Measurements from ENCODE around the gene EDN1. TPM values are rescaled to one million over a fixed set of nuclear protein-coding genes. Genes with fewer than 3 reads are reported as not detected.

The EDN1 gene
- total and polyA plus RNA-seq, 10 of the 15 experiments (the other 5 are each of a cell fraction or from before 2014, with no cell fraction given), result 2.0 to 6.6 (median 3.1) TPM

- H3K27me3 ChIP-seq (replicated peaks in 1 of 2; ENCODE audit: control insufficient read depth in 2 of 2, insufficient read depth in 2 of 2, low read length in 1 of 2), result no peaks in the 10 kb centered on the region
- FAIRE-seq (no peak), ATAC-seq (no peak), DNase-seq (ENCODE audit: low read depth, low spot score) (no peak)
- ChIA-PET CTCF (interaction anchor here (0.9 to 1.0 kb wide), 2 partner anchors 9 to 19 kb away, joined by 3 read pairs; no protein-coding TSS in a partner anchor), POLR2A (interaction anchor here (1.0 to 2.3 kb wide), 3 partner anchors 9 to 19 kb away, joined by 4 to 7 read pairs (median 5); no protein-coding TSS in a partner anchor), RAD21 (ENCODE audit: unreplicated experiment) (interaction anchor here (1.1 to 2.9 kb wide), 5 partner anchors 9 to 26 kb away, joined by 4 to 13 read pairs (median 6); no protein-coding TSS in a partner anchor), SMC1A (ENCODE audit: uncharacterized antibody, unreplicated experiment) (interaction anchor here (0.5 to 6.6 kb wide), 9 partner anchors 8 to 44 kb away, joined by 3 to 37 read pairs (median 4); no protein-coding TSS in a partner anchor)
- H3K9me3 ChIP-seq (replicated peaks; ENCODE audit: control insufficient read depth, insufficient read depth, low read length), result no peaks in the 10 kb centered on the region
- TF ChIP-seq NR2C2 (IDR thresholded peaks at IDR 0.05; ENCODE audit: borderline replicate concordance, control insufficient read depth, insufficient read length, low read depth) (no peak), ELK1 (IDR thresholded peaks at IDR 0.05; ENCODE audit: low read depth, low read length) (no peak), NFIC (IDR thresholded peaks at IDR 0.05; ENCODE audit: low read depth, low read length) (no peak), IKZF2 (IDR thresholded peaks at IDR 0.05) (0 out of 4 replicates have a peak, but pooled peaks of 1 of the 2 experiments have one; percentile 17)
- H2AFZ ChIP-seq (ENCODE audit: control insufficient read depth, low read depth, low read length), result no peak overlapping the region
- H3K79me2 ChIP-seq (ENCODE audit: control insufficient read depth, insufficient read depth, low read length), result no peaks in the 10 kb centered on the region
- no TSS peak for BruUV-seq (replicated peaks)
- no peaks in the 10 kb centered on the region for H4K20me1 ChIP-seq (ENCODE audit: control insufficient read depth, insufficient read depth)
- no peaks in the 10 kb centered on the region for H3K4me1 ChIP-seq (ENCODE audit: control insufficient read depth, insufficient read depth, low read length)
- in situ Hi-C loops (cut with MboI) (no loop called here), intact Hi-C loops (cut with micrococcal nuclease; ENCODE audit: unreplicated experiment) (no loop called here)
- H3K4me2 ChIP-seq (ENCODE audit: control insufficient read depth, insufficient read depth), result no peak overlapping the region
- whole genome bisulfite sequencing (ENCODE audit: insufficient coverage, insufficient replicate concordance, low lambda C conversion rate, missing lambda C conversion rate), result 59% methylated on average over 8 of the region's 8 CpGs
- H3K36me3 ChIP-seq (ENCODE audit: control insufficient read depth in 2 of 2, insufficient read depth in 2 of 2, low read length in 1 of 2), result no peaks in the 10 kb centered on the region
- H3K9ac ChIP-seq (ENCODE audit: control insufficient read depth, insufficient read depth, low read length), result no peak overlapping the region
- no peak overlapping the region for H3K27ac ChIP-seq (ENCODE audit: control insufficient read depth, insufficient read depth)
- H3K4me3 ChIP-seq, result no peak overlapping the region
These were observed 53.4 kb downstream of the EDN1 start for GRCh38 chr6:12343440-12344162.
